Measurements from ENCODE around the gene DHX16. TPM values are rescaled to one million over a fixed set of nuclear protein-coding genes. Genes with fewer than 3 reads are reported as not detected.
A peak's percentile ranks its signal among the peaks of the same experiment; 100 is the strongest.

DHX16 gene
- total RNA-seq, 1 donor from 2014 or later, result 38.4 TPM

DNA sequence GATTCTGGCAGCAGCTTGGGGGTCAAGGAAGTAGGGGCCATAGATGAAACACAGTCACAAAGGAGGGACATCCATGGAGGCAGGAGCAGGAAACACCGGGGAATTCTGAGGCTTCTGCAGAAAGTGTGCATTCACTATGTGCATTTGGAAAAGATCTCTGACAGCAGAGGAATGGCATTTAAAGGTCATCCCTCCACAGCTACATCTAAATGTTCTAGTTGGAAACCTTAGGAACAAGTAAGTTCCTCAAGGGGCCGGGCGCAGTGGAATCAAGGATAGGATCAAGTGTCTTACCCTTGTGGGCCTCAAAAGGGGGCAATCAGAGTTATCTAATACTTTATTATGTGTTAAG lies 17.1 kb downstream of the DHX16 start:
- Histone ChIP-seq H3K27me3 (ENCODE audit: control insufficient read depth, insufficient read depth, low read length) (no peaks in the 10 kb centered on the region), H3K4me3 (ENCODE audit: low read depth, low read length) (no peak overlapping the region), H3K36me3 (ENCODE audit: control insufficient read depth, insufficient read depth, low read length) (peaks cover 37% of the 10 kb centered on the region)
- no peak for DNase-seq (ENCODE audit: low read depth)
- TF ChIP-seq, protein P1, sequence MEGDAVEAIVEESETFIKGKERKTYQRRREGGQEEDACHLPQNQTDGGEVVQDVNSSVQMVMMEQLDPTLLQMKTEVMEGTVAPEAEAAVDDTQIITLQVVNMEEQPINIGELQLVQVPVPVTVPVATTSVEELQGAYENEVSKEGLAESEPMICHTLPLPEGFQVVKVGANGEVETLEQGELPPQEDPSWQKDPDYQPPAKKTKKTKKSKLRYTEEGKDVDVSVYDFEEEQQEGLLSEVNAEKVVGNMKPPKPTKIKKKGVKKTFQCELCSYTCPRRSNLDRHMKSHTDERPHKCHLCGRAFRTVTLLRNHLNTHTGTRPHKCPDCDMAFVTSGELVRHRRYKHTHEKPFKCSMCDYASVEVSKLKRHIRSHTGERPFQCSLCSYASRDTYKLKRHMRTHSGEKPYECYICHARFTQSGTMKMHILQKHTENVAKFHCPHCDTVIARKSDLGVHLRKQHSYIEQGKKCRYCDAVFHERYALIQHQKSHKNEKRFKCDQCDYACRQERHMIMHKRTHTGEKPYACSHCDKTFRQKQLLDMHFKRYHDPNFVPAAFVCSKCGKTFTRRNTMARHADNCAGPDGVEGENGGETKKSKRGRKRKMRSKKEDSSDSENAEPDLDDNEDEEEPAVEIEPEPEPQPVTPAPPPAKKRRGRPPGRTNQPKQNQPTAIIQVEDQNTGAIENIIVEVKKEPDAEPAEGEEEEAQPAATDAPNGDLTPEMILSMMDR (IDR thresholded peaks at IDR 0.05; ENCODE audit: insufficient read depth, low read length, severe bottlenecking), result no peak
- FAIRE-seq, result no peak

- no peak for FAIRE-seq
- Histone ChIP-seq H3K27me3 (ENCODE audit: control insufficient read depth, insufficient read depth, low read length) (no peaks in the 10 kb centered on the region), H3K36me3 (ENCODE audit: control insufficient read depth, insufficient read depth, low read length) (peaks cover 35% of the 10 kb centered on the region)
These were observed 17.7 kb downstream of the DHX16 start for GRCh38 chr6:30654798-30655742.

GRCh38 chr6:30651143-30651542 lies 21.7 kb downstream of the DHX16 start:
- DNase-seq (ENCODE audit: low read depth) (no peak), FAIRE-seq (no peak)
- TF ChIP-seq, protein P1 (IDR thresholded peaks at IDR 0.05; ENCODE audit: insufficient read depth, low read length, severe bottlenecking), result no peak
- Histone ChIP-seq H3K4me3 (ENCODE audit: low read depth, low read length) (no peak overlapping the region), H3K27me3 (ENCODE audit: control insufficient read depth, insufficient read depth, low read length) (no peaks in the 10 kb centered on the region), H3K36me3 (ENCODE audit: control insufficient read depth, insufficient read depth, low read length) (peaks cover 19% of the 10 kb centered on the region)

More at GRCh38 chr6:30654798-30655742, 17.7 kb downstream of the DHX16 start:
- no peak for DNase-seq (ENCODE audit: low read depth)
- TF ChIP-seq, protein P1 (IDR thresholded peaks at IDR 0.05; ENCODE audit: insufficient read depth, low read length, severe bottlenecking), result no peak
- no peak overlapping the region for H3K4me3 ChIP-seq (ENCODE audit: low read depth, low read length)

DNA sequence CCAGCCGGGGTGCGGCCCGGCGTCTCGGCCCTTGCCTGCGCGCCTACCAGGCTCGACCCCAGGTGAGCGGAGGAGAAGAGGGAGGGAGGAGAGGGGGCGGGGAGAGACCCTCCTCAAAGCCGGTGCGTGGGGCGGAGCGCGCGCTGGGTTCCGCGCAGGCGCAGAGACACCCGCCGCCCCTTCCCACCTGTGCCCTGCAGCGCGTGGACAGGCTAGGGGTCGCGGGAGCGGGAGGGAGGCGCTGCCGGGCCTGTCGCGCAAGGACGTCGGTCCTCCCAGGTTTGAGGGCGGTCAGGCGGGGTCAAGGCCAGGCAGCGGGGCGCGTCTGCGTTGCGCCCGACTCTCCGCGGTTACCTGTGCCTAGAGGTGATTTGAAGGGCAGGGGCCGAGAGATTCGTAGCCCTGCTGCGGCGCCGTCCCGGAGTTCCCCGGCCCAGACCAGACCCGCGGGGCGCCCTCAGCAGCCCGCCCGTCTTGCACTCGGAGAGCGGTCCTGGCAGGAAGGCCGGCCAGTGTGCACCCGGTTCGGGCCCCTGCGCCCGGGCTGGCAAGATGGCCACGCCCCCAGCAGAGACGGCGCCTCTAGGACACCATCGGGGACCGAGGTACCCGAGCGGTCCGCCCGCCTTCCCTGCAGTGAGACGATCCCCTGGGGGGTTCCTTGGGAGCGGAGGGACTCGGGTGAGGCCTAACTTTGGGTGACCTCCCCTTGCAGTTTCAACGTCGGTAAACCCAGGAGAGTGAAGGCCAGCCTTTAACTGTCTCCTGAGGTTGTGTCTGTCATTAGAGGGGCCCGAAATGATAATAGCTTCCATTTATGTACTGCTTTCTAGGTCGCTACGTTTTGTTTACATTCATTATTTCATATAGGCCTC lies 25.3 kb downstream of the DHX16 start:
- no peak for FAIRE-seq

GRCh38 chr6:30646450-30647241 lies 26.2 kb downstream of the DHX16 start, which contains the start of gene C6orf136:
TSS of gene C6orf136 (plus strand) at chr6:30647133. CDS start at chr6:30647232, 99 bp downstream.
- FAIRE-seq (no peak), DNase-seq (ENCODE audit: low read depth) (peak; percentile 83)

More for the DNA sequence above, 25.3 kb downstream of the DHX16 start:
- peaks cover 6% of the 10 kb centered on the region for H3K36me3 ChIP-seq (ENCODE audit: control insufficient read depth, insufficient read depth, low read length)
- H3K27me3 ChIP-seq (ENCODE audit: control insufficient read depth, insufficient read depth, low read length), result no peaks in the 10 kb centered on the region
- TF ChIP-seq, protein P1 (IDR thresholded peaks at IDR 0.05; ENCODE audit: insufficient read depth, low read length, severe bottlenecking), result no peak
- peak; percentile 21 for DNase-seq (ENCODE audit: low read depth)
- peak overlapping the region; percentile 100 for H3K4me3 ChIP-seq (ENCODE audit: low read depth, low read length)

More at GRCh38 chr6:30646450-30647241, 26.2 kb downstream of the DHX16 start, which contains the start of gene C6orf136:
- H3K27me3 ChIP-seq (ENCODE audit: control insufficient read depth, insufficient read depth, low read length), result no peaks in the 10 kb centered on the region
- H3K36me3 ChIP-seq (ENCODE audit: control insufficient read depth, insufficient read depth, low read length), result peaks cover 7% of the 10 kb centered on the region
- TF ChIP-seq, protein P1 (IDR thresholded peaks at IDR 0.05; ENCODE audit: insufficient read depth, low read length, severe bottlenecking), result no peak
- peak within 1 kb of the TSS; percentile 100 for H3K4me3 ChIP-seq (ENCODE audit: low read depth, low read length)
